Karpas-422 (cell line): Measurements from ENCODE around the gene ZXDC. TPM values are rescaled to one million over a fixed set of nuclear protein-coding genes. Genes with fewer than 3 reads are reported as not detected.

Experiments
- DNase-seq: peaks from one replicate; pipeline ENCODE4 v3.0.0-alpha.2; 2015
- H2AFZ ChIP-seq: fragments of 200-600 bp; sonication (generic); 2 replicates; pipeline ENCODE4 v1.6.1; 2014; ENCODE audit warnings: antibody characterized with exemption, low read length, mixed read lengths
- H3K27ac ChIP-seq: fragments of 200-600 bp; sonication (generic); 2 replicates; pipeline ENCODE4 v1.5.1; 2014; ENCODE audit warnings: mild to moderate bottlenecking, low read length, moderate library complexity
- H3K27me3 ChIP-seq: fragments of 200-600 bp; sonication (generic); 2 replicates; pipeline ENCODE4 v1.6.1; 2014; ENCODE audit warnings: low read length, mixed read lengths
- H3K36me3 ChIP-seq: fragments of 200-600 bp; sonication (generic); 2 replicates; pipeline ENCODE4 v1.6.1; 2014; ENCODE audit warnings: low read length, mixed read lengths; ENCODE audit not compliant: insufficient read depth
- H3K4me1 ChIP-seq: fragments of 200-600 bp; sonication (generic); 2 replicates; pipeline ENCODE4 v1.6.1; 2014; ENCODE audit warnings: mild to moderate bottlenecking, low read length, mixed read lengths
- H3K4me2 ChIP-seq: fragments of 200-600 bp; sonication (generic); 2 replicates; pipeline ENCODE4 v1.6.1; 2014; ENCODE audit warnings: low read length, low read depth, mild to moderate bottlenecking; ENCODE audit not compliant: poor library complexity, severe bottlenecking
- H3K4me3 ChIP-seq: fragments of 200-600 bp; sonication (generic); 2 replicates; pipeline ENCODE4 v1.5.1; 2014; ENCODE audit warnings: mild to moderate bottlenecking, antibody characterized with exemption, low read length, mixed read lengths
- H3K79me2 ChIP-seq: fragments of 200-600 bp; sonication (generic); 2 replicates; pipeline ENCODE4 v1.6.1; 2014; ENCODE audit warnings: mild to moderate bottlenecking, low read length, mixed read lengths
- H3K9ac ChIP-seq: fragments of 200-600 bp; sonication (generic); 2 replicates; pipeline ENCODE4 v1.6.0; 2014; ENCODE audit warnings: low read length
- H3K9me2 ChIP-seq: fragments of 200-600 bp; sonication (generic), shearing (Covaris generic); replicated peaks from 2 replicates; pipeline ENCODE4 v1.6.0; 2014; ENCODE audit warnings: mild to moderate bottlenecking, low read length, moderate library complexity; ENCODE audit not compliant: insufficient read depth
- H3K9me3 ChIP-seq: fragments of 300-700, 200-600 bp; sonication (generic); 2 replicates; pipeline ENCODE4 v1.6.1; 2014; ENCODE audit warnings: low read length, mixed read lengths
- H4K20me1 ChIP-seq: fragments of 200-600 bp; sonication (generic); 2 replicates; pipeline ENCODE4 v1.6.1; 2014; ENCODE audit warnings: mild to moderate bottlenecking, antibody characterized with exemption, low read length, low read depth; ENCODE audit not compliant: insufficient read depth
- total RNA-seq: library from RNA; depleted of rRNA; stranded (reverse); fragments of >200 nt; shearing (Covaris generic); gene quantifications from 2 replicates; pipeline ENCODE4 v1.2.3, GENCODE V29; 2014; ENCODE audit warnings: low replicate concordance; rRNA removed

Gene ZXDC, protein sequence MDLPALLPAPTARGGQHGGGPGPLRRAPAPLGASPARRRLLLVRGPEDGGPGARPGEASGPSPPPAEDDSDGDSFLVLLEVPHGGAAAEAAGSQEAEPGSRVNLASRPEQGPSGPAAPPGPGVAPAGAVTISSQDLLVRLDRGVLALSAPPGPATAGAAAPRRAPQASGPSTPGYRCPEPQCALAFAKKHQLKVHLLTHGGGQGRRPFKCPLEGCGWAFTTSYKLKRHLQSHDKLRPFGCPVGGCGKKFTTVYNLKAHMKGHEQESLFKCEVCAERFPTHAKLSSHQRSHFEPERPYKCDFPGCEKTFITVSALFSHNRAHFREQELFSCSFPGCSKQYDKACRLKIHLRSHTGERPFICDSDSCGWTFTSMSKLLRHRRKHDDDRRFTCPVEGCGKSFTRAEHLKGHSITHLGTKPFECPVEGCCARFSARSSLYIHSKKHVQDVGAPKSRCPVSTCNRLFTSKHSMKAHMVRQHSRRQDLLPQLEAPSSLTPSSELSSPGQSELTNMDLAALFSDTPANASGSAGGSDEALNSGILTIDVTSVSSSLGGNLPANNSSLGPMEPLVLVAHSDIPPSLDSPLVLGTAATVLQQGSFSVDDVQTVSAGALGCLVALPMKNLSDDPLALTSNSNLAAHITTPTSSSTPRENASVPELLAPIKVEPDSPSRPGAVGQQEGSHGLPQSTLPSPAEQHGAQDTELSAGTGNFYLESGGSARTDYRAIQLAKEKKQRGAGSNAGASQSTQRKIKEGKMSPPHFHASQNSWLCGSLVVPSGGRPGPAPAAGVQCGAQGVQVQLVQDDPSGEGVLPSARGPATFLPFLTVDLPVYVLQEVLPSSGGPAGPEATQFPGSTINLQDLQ
- total RNA-seq = 18.9 and 25.6 TPM in 2 replicates

DNA sequence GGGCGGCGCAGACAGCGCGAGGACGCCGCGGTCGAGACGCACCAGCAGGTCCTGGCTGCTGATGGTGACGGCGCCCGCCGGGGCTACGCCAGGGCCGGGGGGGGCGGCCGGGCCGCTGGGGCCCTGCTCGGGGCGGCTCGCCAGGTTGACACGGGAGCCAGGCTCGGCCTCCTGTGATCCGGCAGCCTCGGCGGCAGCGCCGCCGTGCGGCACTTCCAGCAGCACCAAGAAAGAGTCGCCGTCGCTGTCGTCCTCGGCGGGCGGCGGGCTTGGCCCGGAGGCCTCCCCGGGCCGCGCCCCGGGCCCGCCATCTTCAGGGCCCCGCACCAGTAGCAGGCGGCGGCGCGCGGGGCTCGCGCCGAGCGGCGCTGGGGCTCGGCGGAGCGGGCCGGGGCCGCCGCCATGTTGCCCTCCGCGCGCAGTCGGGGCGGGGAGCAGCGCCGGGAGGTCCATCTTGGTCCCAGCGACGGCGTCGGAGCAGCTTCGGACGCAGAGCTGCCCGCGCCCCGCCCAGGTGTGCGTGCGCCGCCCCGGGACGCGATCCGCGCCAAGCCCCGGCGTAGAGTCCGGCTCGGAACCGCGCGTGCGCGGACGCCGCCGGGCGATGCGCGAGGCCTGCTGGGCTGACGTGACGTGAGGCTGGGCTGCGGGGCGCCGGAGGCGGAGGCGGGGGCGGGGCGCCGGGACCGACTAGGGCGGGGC, at the start of gene ZXDC:
Gene ZXDC (minus strand): TSS at position 479 of the 702 bp plus-strand sequence. CDS start 26 bp downstream, at position 453.
- Histone ChIP-seq H3K79me2 (peaks cover 46% of the 10 kb centered on the region), H3K9me2 (no peaks in the 10 kb centered on the region), H3K4me3 (peak within 1 kb of the TSS; percentile 99), H3K27me3 (no peaks in the 10 kb centered on the region), H3K4me2 (peak within 1 kb of the TSS; percentile 82), H3K36me3 (peaks cover 18% of the 10 kb centered on the region), H2AFZ (0 out of 2 replicates have a peak within 1 kb of the TSS, but pooled peaks have one; percentile 43), H3K9ac (peak within 1 kb of the TSS; percentile 98), H3K9me3 (no peaks in the 10 kb centered on the region), H3K4me1 (peaks cover 27% of the 10 kb centered on the region), H4K20me1 (peaks cover 14% of the 10 kb centered on the region; the same call in 1 of the 2 replicates), H3K27ac (no peak within 1 kb of the TSS)
- peak; percentile 97 for DNase-seq

DNA sequence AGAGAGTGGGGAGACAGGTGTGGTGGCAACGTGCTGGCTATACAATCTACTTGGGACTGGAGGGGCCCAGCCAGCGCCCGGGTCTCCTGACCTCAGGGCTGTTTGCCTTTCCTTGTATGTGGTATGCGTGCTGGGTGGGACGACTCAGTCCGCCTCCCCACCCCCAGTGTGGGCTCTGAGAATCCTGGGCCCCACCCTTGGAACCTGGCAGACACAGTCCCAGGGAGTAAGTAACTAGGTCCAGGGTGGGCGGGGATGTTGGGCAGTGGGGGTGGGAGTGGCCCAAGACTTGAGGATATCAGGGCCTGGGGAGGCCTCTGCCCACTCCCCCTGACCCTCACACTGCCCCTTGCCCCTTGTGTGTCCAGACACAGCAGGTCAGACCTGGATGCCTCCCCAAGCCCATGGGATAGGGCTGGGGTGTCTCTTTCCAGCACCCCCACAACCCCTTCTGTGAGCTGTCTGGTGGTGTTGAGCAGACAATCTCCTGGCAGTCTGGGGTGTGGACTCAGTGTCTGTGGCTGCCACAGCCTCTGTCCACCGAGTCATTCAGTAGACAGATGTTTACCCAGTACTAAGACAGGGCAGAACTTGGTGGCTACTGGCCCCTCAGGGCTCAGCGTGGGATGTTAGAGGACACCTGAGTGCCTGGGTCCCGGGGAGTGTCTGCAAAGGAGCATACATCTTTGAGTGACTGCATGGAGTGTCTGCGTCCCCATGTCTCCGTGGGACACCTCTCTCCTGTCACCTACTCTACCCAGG, 49.6 kb upstream of the ZXDC start:
- no peak for DNase-seq
- no peak overlapping the region for H3K4me3 ChIP-seq
- H3K9me3 ChIP-seq = no peaks in the 10 kb centered on the region
- no peaks in the 10 kb centered on the region for H3K9me2 ChIP-seq
- H2AFZ ChIP-seq = no peak overlapping the region
- no peaks in the 10 kb centered on the region for H3K79me2 ChIP-seq
- H3K27me3 ChIP-seq = no peaks in the 10 kb centered on the region
- no peaks in the 10 kb centered on the region for H3K36me3 ChIP-seq
- no peak overlapping the region for H3K27ac ChIP-seq
- no peaks in the 10 kb centered on the region for H4K20me1 ChIP-seq
- no peak overlapping the region for H3K4me2 ChIP-seq
- no peaks in the 10 kb centered on the region for H3K4me1 ChIP-seq
- H3K9ac ChIP-seq = no peak overlapping the region

DNA sequence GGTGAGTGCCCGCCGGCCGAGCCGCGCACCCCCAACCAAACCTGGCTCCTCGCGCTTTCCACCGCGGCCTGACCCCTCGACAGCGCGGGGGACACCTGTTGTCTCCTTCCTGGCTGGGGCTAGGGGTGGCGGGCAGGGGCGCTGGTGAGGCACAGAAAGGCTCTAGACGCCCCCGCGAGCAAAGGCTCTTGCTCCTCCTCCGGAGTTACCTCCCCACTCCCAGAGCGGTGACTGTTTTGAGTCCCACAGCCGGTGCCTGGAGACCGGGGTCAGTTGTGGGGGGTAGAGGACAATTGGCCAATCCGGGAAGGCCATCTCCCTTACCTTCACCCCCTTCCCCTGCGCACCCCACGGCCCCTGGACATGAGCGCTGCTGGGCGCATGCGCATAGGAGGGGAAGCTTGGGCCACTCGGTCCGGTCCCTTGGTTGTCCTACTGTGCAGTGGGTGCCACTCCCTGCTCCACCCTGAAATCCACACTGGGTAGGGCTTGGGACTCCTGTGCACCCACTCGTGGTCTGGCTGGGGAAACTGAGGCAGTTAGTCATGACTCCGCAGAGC, 48.8 kb upstream of the ZXDC start:
- Histone ChIP-seq H3K27me3 (no peaks in the 10 kb centered on the region), H3K4me1 (no peaks in the 10 kb centered on the region), H3K9ac (no peak overlapping the region), H3K79me2 (no peaks in the 10 kb centered on the region), H3K9me3 (no peaks in the 10 kb centered on the region), H3K27ac (no peak overlapping the region), H4K20me1 (no peaks in the 10 kb centered on the region), H3K9me2 (no peaks in the 10 kb centered on the region), H3K36me3 (no peaks in the 10 kb centered on the region), H3K4me3 (no peak overlapping the region), H2AFZ (no peak overlapping the region), H3K4me2 (no peak overlapping the region)
- DNase-seq = no peak

DNA sequence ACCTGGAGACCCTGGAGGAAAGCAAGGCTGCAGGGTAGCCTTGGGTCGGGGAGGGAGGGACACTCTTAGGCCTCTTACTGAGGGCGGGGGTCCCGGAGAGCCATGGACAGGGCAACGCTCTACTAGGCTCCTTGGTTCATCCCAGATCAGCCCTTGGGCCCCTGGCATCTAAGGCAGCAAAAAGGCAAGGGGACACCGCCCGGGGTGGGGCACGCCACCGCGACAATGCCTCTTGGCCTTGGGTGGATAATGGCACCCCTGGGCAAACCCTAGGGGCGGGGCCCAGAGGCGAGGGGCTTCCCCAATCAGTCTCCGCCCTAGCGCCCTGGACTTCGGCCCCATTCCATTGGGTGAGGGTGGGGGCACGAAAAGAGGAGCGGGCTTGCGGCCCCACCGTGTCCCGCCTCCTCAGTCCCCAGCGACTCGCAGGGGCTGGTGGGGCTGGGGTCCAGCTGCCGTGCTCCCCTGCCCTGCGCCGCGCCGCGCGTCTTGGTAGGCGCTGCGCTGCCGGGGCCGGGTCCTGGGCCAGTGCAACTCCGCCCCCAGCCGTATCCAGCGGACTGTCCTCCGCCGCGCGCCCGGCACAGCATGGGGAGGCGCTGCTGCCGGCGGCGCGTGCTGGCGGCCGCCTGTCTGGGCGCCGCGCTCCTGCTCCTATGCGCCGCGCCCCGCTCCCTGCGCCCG, 48.2 kb upstream of the ZXDC start, which contains the start of gene CHST13:
Gene CHST13 (plus strand): TSS at position 411 of the 684 bp plus-strand sequence. CDS start 178 bp downstream, at position 589.
- DNase-seq = no peak
- no peaks in the 10 kb centered on the region for H3K9me3 ChIP-seq
- no peaks in the 10 kb centered on the region for H3K4me1 ChIP-seq
- no peaks in the 10 kb centered on the region for H3K36me3 ChIP-seq
- H3K4me3 ChIP-seq = no peak within 1 kb of the TSS
- H3K4me2 ChIP-seq = no peak within 1 kb of the TSS
- H2AFZ ChIP-seq = no peak within 1 kb of the TSS
- no peaks in the 10 kb centered on the region for H4K20me1 ChIP-seq
- H3K27ac ChIP-seq = no peak within 1 kb of the TSS
- H3K27me3 ChIP-seq = no peaks in the 10 kb centered on the region
- H3K79me2 ChIP-seq = no peaks in the 10 kb centered on the region
- H3K9ac ChIP-seq = no peak within 1 kb of the TSS
- no peaks in the 10 kb centered on the region for H3K9me2 ChIP-seq

DNA sequence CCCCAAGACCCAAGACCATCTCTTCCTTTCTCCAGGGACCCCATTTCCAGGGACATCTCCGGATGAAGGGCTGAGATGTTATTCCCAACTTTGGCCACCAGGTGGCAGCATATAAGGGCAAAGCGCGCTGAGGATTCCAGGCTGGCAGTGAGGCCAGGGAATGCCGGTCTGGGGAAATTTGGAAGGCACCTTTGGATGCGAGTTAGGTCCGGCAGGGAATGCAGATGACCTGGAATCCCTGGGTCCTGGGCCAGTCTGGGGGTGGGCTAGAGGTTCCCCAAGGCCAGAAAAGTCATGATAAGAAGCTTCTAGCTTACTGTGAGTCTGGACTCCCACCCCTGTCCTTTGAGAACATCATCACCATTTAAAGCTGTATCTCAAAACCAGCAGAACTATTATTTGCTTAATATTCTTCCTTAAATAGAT, 46.7 kb upstream of the ZXDC start:
- Histone ChIP-seq H4K20me1 (no peaks in the 10 kb centered on the region), H3K4me3 (no peak overlapping the region), H3K9me3 (no peaks in the 10 kb centered on the region), H3K9me2 (no peaks in the 10 kb centered on the region), H3K27me3 (no peaks in the 10 kb centered on the region), H3K27ac (no peak overlapping the region), H3K4me2 (no peak overlapping the region), H2AFZ (no peak overlapping the region), H3K79me2 (no peaks in the 10 kb centered on the region), H3K36me3 (no peaks in the 10 kb centered on the region), H3K4me1 (no peaks in the 10 kb centered on the region), H3K9ac (no peak overlapping the region)
- DNase-seq = peak; percentile 70

DNA sequence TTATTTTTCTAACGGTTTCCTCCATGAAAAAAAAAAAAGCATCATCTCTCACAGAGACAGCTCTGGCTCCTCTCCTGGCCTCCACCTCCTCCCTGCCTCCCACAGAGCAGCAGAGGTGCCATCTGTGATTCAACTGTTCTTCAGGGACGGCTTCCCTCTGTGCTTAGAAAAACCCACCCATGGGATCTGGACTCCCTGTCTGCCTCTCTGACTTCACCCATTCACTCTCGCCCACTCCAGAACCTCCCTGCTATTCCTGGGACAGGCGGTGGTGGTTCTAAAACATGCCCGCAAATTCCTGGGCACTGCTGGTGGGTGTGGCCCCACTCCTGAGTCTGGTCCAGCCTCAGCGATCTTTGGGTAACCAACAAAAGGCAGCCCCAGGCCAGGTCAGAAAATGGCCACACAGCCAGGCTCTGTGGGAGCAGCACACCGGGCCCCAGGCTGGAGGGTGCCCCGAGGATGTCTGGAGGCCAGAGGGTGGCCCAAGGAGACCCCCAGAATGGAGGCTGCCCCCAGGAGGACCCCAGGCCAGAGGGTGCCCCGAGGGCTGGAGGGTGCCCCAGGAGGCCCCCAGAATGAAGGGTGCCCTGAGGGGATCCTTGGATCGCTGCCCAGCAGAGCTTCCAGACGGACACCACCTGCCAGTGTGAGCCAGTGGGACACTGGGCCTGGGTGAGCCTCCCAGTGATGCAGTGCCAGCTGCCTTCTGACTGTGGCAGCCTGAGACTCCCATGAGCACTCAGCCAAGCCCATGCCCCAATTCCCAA, 45.6 kb upstream of the ZXDC start:
- H3K9me3 ChIP-seq = no peaks in the 10 kb centered on the region
- H4K20me1 ChIP-seq = no peaks in the 10 kb centered on the region
- H3K9me2 ChIP-seq = no peaks in the 10 kb centered on the region
- H3K4me1 ChIP-seq = no peaks in the 10 kb centered on the region
- no peaks in the 10 kb centered on the region for H3K36me3 ChIP-seq
- H3K27ac ChIP-seq = no peak overlapping the region
- H3K4me3 ChIP-seq = no peak overlapping the region
- no peak overlapping the region for H3K4me2 ChIP-seq
- no peak overlapping the region for H3K9ac ChIP-seq
- no peak overlapping the region for H2AFZ ChIP-seq
- no peaks in the 10 kb centered on the region for H3K79me2 ChIP-seq
- no peaks in the 10 kb centered on the region for H3K27me3 ChIP-seq
- no peak for DNase-seq
